ENCODE results near the gene FGD6. TPM values are rescaled to one million over a fixed set of nuclear protein-coding genes. Genes with fewer than 3 reads are reported as not detected.
"Not testable (repeated sequence)": the region's sequence is repeated elsewhere in the genome, so short reads cannot be mapped to it uniquely, and the experiment has no call there.

The FGD6 gene
- total RNA-seq, 1 donor from 2014 or later, result 15.9 TPM

GRCh38 chr12:95235621-95236020 is 18.4 kb upstream of the FGD6 start:
- DNase-seq (ENCODE audit: low read depth in 2 of 2), result not testable (repeated sequence)

GRCh38 chr12:95234187-95234586 is 16.9 kb upstream of the FGD6 start:
- not testable (repeated sequence) for DNase-seq (ENCODE audit: low read depth in 2 of 2)

GRCh38 chr12:95231190-95231589 is 13.9 kb upstream of the FGD6 start:
- DNase-seq (ENCODE audit: low read depth in 2 of 2), result peak; percentile 80

- DNase-seq (ENCODE audit: low read depth in 2 of 2), result no peak
These were observed 13.0 kb upstream of the FGD6 start for GRCh38 chr12:95230313-95230712.

GRCh38 chr12:95229636-95230035 is 12.4 kb upstream of the FGD6 start:
- no peak for DNase-seq (ENCODE audit: low read depth in 2 of 2)

GRCh38 chr12:95228617-95229016 is 11.3 kb upstream of the FGD6 start:
- no peak for DNase-seq (ENCODE audit: low read depth in 2 of 2)

- DNase-seq (ENCODE audit: low read depth in 2 of 2), result no peak
These were observed 10.6 kb upstream of the FGD6 start for GRCh38 chr12:95227818-95228356.

GRCh38 chr12:95225645-95226212 is 8.5 kb upstream of the FGD6 start:
- DNase-seq (ENCODE audit: low read depth in 2 of 2), result no peak

- no peak for DNase-seq (ENCODE audit: low read depth in 2 of 2)
These were observed 7.2 kb upstream of the FGD6 start for GRCh38 chr12:95224202-95225170.

GRCh38 chr12:95220726-95221125 is 3.5 kb upstream of the FGD6 start:
- DNase-seq (ENCODE audit: low read depth in 2 of 2), result no peak

- DNase-seq (ENCODE audit: low read depth in 2 of 2), result no peak
These were observed 2.9 kb upstream of the FGD6 start for GRCh38 chr12:95220190-95220589.

- peak; percentile 87 for DNase-seq (ENCODE audit: low read depth in 2 of 2)
These were observed 1.2 kb upstream of the FGD6 start for GRCh38 chr12:95218150-95219133.

GRCh38 chr12:95216711-95217376 is 423 bp downstream of the FGD6 start:
- DNase-seq (ENCODE audit: low read depth in 2 of 2), result peak in 1 of 2 donors; percentile 53

GRCh38 chr12:95215949-95216348 is 1.3 kb downstream of the FGD6 start:
- peak; percentile 67 to 78 for DNase-seq (ENCODE audit: low read depth in 2 of 2)

- no peak for DNase-seq (ENCODE audit: low read depth in 2 of 2)
These were observed 2.8 kb downstream of the FGD6 start for GRCh38 chr12:95214466-95214865.

GRCh38 chr12:95213928-95214327 is 3.3 kb downstream of the FGD6 start:
- DNase-seq (ENCODE audit: low read depth in 2 of 2), result no peak

GRCh38 chr12:95213119-95213518 is 4.1 kb downstream of the FGD6 start:
- DNase-seq (ENCODE audit: low read depth in 2 of 2), result no peak

- DNase-seq (ENCODE audit: low read depth in 2 of 2), result peak in 1 of 2 donors; percentile 75
These were observed 4.7 kb downstream of the FGD6 start for GRCh38 chr12:95212586-95212985.

- no peak for DNase-seq (ENCODE audit: low read depth in 2 of 2)
These were observed 8.6 kb downstream of the FGD6 start for GRCh38 chr12:95208678-95209077.

- no peak for DNase-seq (ENCODE audit: low read depth in 2 of 2)
These were observed 9.9 kb downstream of the FGD6 start for GRCh38 chr12:95207407-95207806.

GRCh38 chr12:95206916-95207315 is 10.4 kb downstream of the FGD6 start:
- DNase-seq (ENCODE audit: low read depth in 2 of 2), result no peak

Data from lung microvascular endothelial cell (primary cell).